ENCODE measurements around the gene STX16.

DNA sequence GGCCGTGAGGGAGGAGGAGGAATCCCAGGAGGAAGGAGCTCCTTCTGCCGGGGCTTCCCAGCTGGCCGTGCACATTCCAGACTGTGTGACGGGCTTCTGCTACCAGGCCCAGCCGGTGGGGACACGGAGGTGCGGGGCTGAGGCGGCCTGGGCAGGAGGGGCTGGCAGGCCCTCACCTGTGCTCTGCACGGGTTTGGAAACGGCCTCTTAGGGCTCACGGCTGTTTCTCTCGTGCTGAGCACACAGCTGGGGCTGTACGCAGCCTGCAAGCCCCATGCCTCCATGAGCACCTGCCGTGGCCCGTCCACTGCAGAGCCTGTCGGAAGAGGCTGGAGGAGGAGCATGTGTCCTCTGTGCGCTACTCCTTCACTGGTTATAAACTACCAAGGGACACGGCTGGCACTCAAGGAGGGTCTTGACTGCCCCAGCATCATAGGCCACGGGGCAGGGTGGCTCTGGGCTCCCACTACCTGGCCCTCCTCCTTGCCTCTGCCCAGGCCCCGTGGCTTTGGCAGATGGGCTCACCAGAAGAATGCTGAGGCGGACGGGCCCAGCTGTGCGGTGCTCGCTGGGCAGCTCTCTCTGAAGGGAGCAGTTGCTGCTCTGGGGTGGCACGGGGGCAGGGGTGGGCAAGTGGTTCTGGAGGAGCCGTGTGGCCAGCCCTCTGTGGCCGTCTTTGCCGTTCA lies 57.3 kb downstream of the STX16 start:
- TF ChIP-seq, protein P1, sequence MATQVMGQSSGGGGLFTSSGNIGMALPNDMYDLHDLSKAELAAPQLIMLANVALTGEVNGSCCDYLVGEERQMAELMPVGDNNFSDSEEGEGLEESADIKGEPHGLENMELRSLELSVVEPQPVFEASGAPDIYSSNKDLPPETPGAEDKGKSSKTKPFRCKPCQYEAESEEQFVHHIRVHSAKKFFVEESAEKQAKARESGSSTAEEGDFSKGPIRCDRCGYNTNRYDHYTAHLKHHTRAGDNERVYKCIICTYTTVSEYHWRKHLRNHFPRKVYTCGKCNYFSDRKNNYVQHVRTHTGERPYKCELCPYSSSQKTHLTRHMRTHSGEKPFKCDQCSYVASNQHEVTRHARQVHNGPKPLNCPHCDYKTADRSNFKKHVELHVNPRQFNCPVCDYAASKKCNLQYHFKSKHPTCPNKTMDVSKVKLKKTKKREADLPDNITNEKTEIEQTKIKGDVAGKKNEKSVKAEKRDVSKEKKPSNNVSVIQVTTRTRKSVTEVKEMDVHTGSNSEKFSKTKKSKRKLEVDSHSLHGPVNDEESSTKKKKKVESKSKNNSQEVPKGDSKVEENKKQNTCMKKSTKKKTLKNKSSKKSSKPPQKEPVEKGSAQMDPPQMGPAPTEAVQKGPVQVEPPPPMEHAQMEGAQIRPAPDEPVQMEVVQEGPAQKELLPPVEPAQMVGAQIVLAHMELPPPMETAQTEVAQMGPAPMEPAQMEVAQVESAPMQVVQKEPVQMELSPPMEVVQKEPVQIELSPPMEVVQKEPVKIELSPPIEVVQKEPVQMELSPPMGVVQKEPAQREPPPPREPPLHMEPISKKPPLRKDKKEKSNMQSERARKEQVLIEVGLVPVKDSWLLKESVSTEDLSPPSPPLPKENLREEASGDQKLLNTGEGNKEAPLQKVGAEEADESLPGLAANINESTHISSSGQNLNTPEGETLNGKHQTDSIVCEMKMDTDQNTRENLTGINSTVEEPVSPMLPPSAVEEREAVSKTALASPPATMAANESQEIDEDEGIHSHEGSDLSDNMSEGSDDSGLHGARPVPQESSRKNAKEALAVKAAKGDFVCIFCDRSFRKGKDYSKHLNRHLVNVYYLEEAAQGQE (IDR thresholded peaks at IDR 0.05; ENCODE audit: insufficient read depth in 1 of 2, low read depth in 2 of 2, low read length in 2 of 2) = no peak
- TF ChIP-seq POLR2AphosphoS5 (IDR thresholded peaks at IDR 0.05; ENCODE audit: low read depth, low read length) (no peak), TAF1 (IDR thresholded peaks at IDR 0.05; ENCODE audit: borderline replicate concordance, insufficient read depth, low read length) (no peak), FOXP2 (optimal IDR thresholded peaks at IDR 0.05; ENCODE audit: borderline replicate concordance, extremely low read depth, extremely low read length, insufficient read depth) (no peak)

All from PFSK-1 (cell line).